Astrocyte (in vitro differentiated cells and primary cell): ENCODE data around the gene ARAP2.

Experiments used
- EZH2 ChIP-seq: IDR thresholded peaks from 2 replicates; pipeline ENCODE4 v1.6.1; 2012; ENCODE audit warnings: mild to moderate bottlenecking, low read length, inconsistent platforms; ENCODE audit not compliant: insufficient read depth
- TF ChIP-seq, protein P1 (sequence below): IDR thresholded peaks from 2 replicates; pipeline ENCODE4 v1.5.1; 2011; ENCODE audit warnings: low read depth, mild to moderate bottlenecking, inconsistent platforms, low read length, moderate library complexity; ENCODE audit not compliant: insufficient read depth

DNA sequence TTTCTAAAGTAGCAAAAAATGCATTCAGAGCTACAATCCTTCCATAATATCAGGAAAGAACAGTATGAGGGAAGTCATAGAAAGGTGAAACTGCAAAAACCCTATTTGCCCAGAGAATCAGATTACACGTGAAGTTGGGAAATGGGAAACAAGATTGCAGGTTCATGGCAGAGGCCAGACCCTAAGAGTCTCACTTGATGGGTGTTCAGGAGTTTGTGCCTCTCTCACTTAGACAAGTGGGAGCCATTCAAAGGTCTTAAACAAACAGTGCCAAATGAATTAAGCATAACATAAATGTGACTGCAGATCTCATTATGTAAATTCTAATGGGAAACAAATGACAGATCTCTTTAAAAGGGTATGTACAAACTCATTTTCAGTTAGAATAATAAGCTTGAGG lies 91.6 kb downstream of the ARAP2 start:
- TF ChIP-seq, protein P1, sequence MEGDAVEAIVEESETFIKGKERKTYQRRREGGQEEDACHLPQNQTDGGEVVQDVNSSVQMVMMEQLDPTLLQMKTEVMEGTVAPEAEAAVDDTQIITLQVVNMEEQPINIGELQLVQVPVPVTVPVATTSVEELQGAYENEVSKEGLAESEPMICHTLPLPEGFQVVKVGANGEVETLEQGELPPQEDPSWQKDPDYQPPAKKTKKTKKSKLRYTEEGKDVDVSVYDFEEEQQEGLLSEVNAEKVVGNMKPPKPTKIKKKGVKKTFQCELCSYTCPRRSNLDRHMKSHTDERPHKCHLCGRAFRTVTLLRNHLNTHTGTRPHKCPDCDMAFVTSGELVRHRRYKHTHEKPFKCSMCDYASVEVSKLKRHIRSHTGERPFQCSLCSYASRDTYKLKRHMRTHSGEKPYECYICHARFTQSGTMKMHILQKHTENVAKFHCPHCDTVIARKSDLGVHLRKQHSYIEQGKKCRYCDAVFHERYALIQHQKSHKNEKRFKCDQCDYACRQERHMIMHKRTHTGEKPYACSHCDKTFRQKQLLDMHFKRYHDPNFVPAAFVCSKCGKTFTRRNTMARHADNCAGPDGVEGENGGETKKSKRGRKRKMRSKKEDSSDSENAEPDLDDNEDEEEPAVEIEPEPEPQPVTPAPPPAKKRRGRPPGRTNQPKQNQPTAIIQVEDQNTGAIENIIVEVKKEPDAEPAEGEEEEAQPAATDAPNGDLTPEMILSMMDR = no peak
- TF ChIP-seq EZH2 = no peak
